ENCODE results near the gene ADSS2.
"Not testable (repeated sequence)": the region's sequence is repeated elsewhere in the genome, so short reads cannot be mapped to it uniquely, and the experiment has no call there.

The ADSS2 gene

GRCh38 chr1:244394826-244395765, 56.6 kb downstream of the ADSS2 start:
- no peak for DNase-seq

- no peak for DNase-seq
Observed at GRCh38 chr1:244394346-244394745, 57.4 kb downstream of the ADSS2 start.

GRCh38 chr1:244393604-244394176, 58.0 kb downstream of the ADSS2 start:
- DNase-seq, result no peak

GRCh38 chr1:244391761-244392160, 59.9 kb downstream of the ADSS2 start:
- no peak for DNase-seq

- no peak for DNase-seq
Observed at GRCh38 chr1:244388961-244389360, 62.7 kb downstream of the ADSS2 start.

- DNase-seq, result no peak
Observed at GRCh38 chr1:244387415-244387814, 64.3 kb downstream of the ADSS2 start.

- no peak for DNase-seq
Observed at GRCh38 chr1:244386595-244386994, 65.1 kb downstream of the ADSS2 start.

- no peak for DNase-seq
Observed at GRCh38 chr1:244384066-244384465, 67.6 kb downstream of the ADSS2 start.

- no peak for DNase-seq
Observed at GRCh38 chr1:244383278-244383884, 68.3 kb downstream of the ADSS2 start.

GRCh38 chr1:244381878-244382565, 69.7 kb downstream of the ADSS2 start:
- DNase-seq, result no peak

- DNase-seq, result no peak
Observed at GRCh38 chr1:244376126-244376525, 75.6 kb downstream of the ADSS2 start.

GRCh38 chr1:244375051-244375450, 76.7 kb downstream of the ADSS2 start:
- no peak for DNase-seq

- DNase-seq, result not testable (repeated sequence)
Observed at GRCh38 chr1:244374484-244374883, 77.2 kb downstream of the ADSS2 start.

- DNase-seq, result no peak
Observed at GRCh38 chr1:244371242-244372141, 80.2 kb downstream of the ADSS2 start.

- DNase-seq, result no peak
Observed at GRCh38 chr1:244370060-244370637, 81.6 kb downstream of the ADSS2 start.

- no peak for DNase-seq
Observed at GRCh38 chr1:244369256-244370057, 82.3 kb downstream of the ADSS2 start.

- peak in 1 of 2 experiments; percentile 3 for DNase-seq
Observed at GRCh38 chr1:244368279-244368678, 83.4 kb downstream of the ADSS2 start.

GRCh38 chr1:244367399-244368114, 84.2 kb downstream of the ADSS2 start:
- DNase-seq, result no peak

- no peak for DNase-seq
Observed at GRCh38 chr1:244365809-244366208, 85.9 kb downstream of the ADSS2 start.

GRCh38 chr1:244365262-244365661, 86.4 kb downstream of the ADSS2 start:
- DNase-seq, result not testable (repeated sequence)
